HG03025 (cell line): ENCODE results near the gene CRTC3.

ENCODE experiments used
- ATAC-seq: cut with Tn5 transposase; IDR thresholded peaks from one replicate; pipeline ENCODE4 v1.9.1; 2021; ENCODE audit warnings: mild to moderate bottlenecking, moderate library complexity; ENCODE audit not compliant: unreplicated experiment, low FRiP score

CRTC3 gene

GRCh38 chr15:90591524-90591923, 61.8 kb downstream of the CRTC3 start:
- no peak for ATAC-seq

GRCh38 chr15:90592131-90592881, 62.6 kb downstream of the CRTC3 start:
- ATAC-seq, result no peak

GRCh38 chr15:90593499-90594158, 63.9 kb downstream of the CRTC3 start:
- ATAC-seq, result no peak

GRCh38 chr15:90594301-90594738, 64.6 kb downstream of the CRTC3 start:
- no peak for ATAC-seq

GRCh38 chr15:90595763-90596155, 66.0 kb downstream of the CRTC3 start:
- no peak for ATAC-seq

- ATAC-seq, result no peak
Observed at GRCh38 chr15:90596943-90597342, 67.2 kb downstream of the CRTC3 start.

GRCh38 chr15:90597577-90597976, 67.9 kb downstream of the CRTC3 start:
- no peak for ATAC-seq

- no peak for ATAC-seq
Observed at GRCh38 chr15:90598031-90598577, 68.4 kb downstream of the CRTC3 start.

GRCh38 chr15:90598679-90599078, 69.0 kb downstream of the CRTC3 start:
- no peak for ATAC-seq

GRCh38 chr15:90599116-90599515, 69.4 kb downstream of the CRTC3 start:
- no peak for ATAC-seq

- no peak for ATAC-seq
Observed at GRCh38 chr15:90599644-90600043, 69.9 kb downstream of the CRTC3 start.

GRCh38 chr15:90600954-90601353, 71.2 kb downstream of the CRTC3 start:
- no peak for ATAC-seq

GRCh38 chr15:90603893-90604292, 74.2 kb downstream of the CRTC3 start:
- no peak for ATAC-seq

GRCh38 chr15:90606641-90607040, 76.9 kb downstream of the CRTC3 start:
- ATAC-seq, result no peak

- ATAC-seq, result no peak
Observed at GRCh38 chr15:90607361-90607760, 77.6 kb downstream of the CRTC3 start.

GRCh38 chr15:90609242-90610180, 79.8 kb downstream of the CRTC3 start:
- ATAC-seq, result no peak

- ATAC-seq, result no peak
Observed at GRCh38 chr15:90610190-90610589, 80.5 kb downstream of the CRTC3 start.

- no peak for ATAC-seq
Observed at GRCh38 chr15:90611157-90611556, 81.4 kb downstream of the CRTC3 start.

- ATAC-seq, result no peak
Observed at GRCh38 chr15:90617171-90617570, 87.4 kb downstream of the CRTC3 start.

- ATAC-seq, result no peak
Observed at GRCh38 chr15:90617668-90618097, 88.0 kb downstream of the CRTC3 start.
